ENCODE measurements around the gene C1QTNF9.
"Not testable (repeated sequence)": the region's sequence is repeated elsewhere in the genome, so short reads cannot be mapped to it uniquely, and the experiment has no call there.

Gene C1QTNF9

DNA sequence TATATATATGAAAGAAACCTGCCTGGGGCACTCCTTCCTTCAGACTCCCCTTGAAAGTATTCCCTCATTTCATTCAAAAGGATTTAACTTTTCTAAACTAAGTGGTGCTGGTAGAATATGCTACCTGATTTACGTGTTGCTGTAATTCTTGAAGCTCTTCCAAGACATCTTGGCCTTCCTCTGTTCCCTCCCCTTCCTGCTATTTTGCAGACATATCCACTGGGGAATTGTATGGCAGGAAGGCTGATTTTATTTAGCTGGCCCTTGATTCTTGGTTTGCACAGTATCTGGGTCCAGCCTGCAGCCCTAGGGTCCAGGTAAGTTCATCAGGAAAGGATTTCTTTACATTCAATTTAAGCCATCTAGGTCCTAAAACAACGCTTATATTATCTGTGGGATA lies at the start of gene C1QTNF9:
C1QTNF9 (plus strand) TSS at position 281 of the 400 bp plus-strand sequence. CDS start 6,424 bp downstream, outside the sequence.
- DNase-seq: not testable (repeated sequence)

DNA sequence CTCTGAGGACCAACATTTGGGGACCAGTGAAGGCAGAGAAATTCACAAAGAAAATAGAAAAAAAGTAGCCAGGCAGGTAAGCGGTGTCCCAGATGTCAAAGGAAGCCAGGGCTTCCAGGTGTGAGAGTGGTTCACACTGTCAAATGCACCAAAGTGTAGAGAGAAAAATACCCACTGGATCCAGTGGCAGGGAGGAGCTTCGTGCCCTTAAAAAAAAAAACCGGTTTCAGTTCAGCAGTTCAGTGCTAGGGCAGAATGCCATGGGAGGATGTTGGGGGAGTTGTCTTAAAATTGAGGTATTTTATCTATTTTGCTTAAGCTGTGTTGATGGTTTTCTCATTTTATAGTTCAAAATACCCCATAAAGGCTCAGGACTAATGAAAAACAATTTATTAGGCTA lies 47.8 kb upstream of the C1QTNF9 start:
- no peak for DNase-seq

DNA sequence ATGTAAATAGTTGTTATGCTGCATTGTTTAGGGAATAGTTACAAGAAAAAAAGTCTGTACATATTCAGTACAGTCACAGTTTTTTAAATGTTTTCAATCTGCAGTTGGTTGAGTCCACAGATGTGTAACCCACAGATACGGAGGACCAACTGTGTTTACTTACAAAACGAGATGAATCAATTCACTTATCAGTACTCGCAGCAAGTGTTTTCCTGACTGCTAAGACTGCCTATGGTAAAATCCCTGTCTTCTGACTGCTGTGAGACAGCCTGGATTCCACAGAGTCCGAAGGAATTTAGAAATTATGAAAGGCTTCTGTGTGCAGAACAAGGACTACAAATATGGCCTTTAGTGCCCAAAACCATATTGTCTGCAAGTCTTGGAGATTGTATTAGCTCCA lies 45.7 kb upstream of the C1QTNF9 start:
- no peak for DNase-seq

GRCh38 chr13:24264976-24265375 lies 44.4 kb upstream of the C1QTNF9 start:
- no peak for DNase-seq

DNA sequence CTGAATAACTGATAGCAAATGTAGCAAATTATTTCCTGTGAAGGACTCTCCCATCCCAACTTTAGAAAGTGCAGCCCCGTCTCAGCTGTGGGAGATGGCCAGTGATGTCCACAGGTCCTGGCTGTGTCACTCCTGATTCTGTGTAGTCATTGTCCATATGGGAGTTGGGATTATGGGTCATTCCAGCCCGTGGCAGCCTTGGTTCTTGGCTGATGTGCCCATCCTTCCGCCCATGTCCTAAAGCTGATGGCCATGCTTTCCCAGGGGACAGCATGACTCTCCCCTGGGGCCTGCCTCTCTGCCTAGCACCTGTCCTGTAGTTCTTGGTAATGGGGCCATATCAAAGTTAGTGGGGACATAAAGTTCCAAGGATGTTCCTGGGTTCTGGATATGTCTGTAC lies 43.9 kb upstream of the C1QTNF9 start:
- DNase-seq: no peak

DNA sequence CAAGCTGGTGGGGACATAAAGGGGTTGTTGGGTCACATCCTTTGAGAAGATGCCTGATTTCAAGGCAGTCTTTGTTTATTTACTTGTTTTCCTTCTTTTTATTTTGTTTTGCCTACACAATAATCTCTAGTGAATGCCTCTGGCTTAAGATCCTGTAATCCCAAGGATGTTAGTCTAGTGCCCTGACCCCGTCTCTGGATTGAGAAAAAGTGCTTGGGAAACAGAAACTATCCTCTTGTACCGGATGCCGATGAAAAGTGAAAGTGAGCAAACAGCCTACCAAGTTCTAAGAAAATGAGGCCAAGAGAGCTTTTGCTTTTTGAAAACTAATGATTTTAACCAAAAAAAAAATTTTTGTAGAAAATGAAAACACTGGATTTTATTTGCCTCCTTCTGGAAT lies 42.1 kb upstream of the C1QTNF9 start:
- no peak for DNase-seq

GRCh38 chr13:24267801-24268200 lies 41.6 kb upstream of the C1QTNF9 start:
- DNase-seq: no peak

GRCh38 chr13:24269821-24270220 lies 39.6 kb upstream of the C1QTNF9 start:
- DNase-seq: no peak

DNA sequence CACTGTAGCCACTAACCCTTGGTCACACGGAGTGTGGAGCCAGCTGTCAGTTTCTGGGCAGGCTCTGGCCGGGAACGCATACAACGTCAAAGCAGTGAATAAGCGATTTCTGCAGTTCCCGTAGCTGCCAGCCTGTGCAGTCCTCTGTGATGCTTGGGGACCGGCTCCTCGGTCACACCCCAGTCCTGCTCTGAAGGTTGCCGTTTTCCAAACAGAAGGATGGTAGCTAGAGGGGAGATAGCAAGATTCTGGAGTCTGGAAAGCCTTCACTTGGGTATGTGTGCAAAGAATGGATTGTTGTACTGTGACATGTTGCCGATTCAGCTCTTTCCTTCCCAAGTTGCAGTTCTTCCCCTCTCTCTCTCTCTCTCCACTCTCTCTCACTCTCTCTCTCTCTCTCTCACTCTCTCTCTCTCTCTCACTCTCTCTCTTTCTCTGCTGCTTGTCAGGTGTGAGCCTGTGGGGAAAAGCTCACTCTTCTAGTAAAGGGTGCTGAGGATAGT lies 38.7 kb upstream of the C1QTNF9 start:
- DNase-seq: no peak

DNA sequence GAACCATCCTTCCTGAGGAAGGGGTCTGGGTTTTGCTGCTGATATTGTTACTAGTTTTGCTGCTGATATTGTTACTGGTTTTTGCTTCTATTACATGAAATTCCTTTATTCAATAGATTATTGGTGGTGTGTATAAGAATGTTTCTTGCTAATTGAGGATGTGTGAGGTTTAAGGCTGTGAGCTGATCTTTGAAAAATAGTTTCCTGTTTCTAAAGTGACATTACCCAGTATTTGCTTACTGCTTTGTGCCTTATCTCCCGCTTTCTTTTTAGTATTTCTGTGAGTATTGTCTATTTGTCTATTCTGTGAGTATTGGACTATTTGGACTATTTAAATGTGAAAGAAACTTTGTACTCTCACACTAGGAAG lies 38.2 kb upstream of the C1QTNF9 start:
- no peak for DNase-seq

DNA sequence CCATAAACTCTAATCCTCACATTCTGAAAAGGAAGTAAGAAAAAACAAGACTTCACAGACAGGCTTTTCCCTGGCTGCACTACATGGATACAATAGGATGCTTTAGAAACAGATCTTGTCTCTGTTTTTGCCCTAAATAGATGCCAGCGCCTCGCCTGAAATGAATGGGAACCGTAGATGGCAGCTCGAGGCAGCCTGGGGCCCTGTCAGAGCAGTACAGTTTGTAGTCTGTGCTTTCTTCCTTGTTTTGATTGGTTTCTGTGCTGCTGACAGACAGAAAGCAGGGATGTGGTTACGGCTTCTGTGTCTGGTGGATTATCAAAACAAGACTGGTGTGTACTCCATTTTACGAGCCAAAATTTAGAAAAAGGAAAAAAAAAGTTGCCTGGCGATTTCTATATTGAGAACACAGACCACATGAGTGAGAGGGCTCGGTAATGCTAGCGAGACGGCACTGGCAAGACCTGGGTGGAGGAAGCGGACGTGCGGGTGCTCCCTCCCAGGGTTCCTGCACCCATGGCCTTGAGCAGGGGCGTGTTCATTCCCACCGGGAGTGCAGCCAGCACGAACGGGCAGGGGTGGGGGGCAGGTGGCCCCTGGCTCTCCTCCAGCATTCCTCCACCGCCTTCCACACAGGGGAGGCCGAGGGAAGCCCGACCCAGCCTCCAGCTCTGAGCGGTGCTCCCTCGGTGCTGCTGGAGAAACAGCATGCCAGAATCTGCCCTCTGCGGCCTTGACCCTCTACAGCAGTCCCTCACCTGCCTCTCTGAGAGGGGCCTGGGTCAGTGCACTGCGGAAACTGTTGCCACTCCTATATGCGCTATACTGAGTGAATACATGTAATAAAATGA lies 37.6 kb upstream of the C1QTNF9 start:
- DNase-seq: no peak

- no peak for DNase-seq
Measured at GRCh38 chr13:24272452-24273161, 36.8 kb upstream of the C1QTNF9 start.

- no peak for DNase-seq
Measured at GRCh38 chr13:24273926-24274325, 35.5 kb upstream of the C1QTNF9 start.

- DNase-seq: no peak
Measured at GRCh38 chr13:24274452-24275021, 34.8 kb upstream of the C1QTNF9 start.

DNA sequence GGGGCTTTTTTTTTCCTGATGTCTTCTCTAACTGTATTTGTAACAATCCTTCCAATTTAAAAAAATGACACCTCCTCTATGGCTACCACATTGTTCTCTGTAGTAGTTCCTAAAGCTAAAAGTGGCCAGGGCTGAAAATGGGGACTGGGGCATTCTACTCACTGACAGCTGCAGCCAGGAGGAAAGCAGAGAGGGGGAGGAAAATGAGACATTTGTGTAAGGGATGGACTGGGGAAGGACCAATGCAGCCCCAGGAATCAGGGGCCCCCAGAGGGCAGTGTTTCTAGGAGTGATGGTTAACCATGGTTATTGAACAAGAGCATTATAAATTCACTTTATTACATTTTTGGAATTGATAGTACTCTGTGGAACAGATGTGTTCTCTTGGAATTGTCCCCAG lies 34.3 kb upstream of the C1QTNF9 start:
- DNase-seq: no peak

DNA sequence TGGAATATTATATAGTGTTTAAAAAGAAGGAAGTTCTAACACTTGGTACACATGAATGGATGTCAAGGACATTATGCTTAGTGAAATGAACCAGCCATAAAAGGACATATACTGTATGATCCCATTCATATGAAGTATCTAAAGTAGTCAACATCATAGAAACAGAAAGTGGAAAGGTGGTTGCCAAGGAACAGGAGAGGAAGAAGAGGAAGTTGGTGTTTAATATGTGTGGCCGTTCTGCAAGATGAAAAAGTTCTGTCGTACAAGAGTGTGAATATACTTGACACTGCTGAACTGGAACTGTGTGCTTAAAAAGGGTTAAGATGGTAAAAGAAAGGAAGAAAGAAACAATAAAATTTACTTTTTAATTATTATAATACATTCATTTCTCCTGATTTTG lies 33.1 kb upstream of the C1QTNF9 start:
- no peak for DNase-seq

DNA sequence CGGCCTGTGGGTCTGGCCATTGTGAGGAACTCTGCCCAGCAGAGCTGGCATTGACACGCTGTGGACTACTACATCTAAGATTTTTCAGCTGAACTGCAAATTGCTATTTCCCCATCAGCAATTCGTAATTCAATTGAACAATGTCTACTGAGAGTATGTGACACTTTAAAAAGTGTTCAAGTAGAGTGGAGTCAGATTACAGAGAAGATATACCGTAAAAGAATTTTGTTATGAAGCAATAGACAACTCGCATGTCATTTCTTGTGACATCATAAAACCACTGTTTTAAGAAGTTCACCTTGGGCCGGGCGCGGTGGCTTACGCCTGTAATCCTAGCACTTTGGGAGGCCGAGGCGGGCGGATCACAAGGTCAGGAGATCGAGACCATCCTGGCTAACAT lies 32.5 kb upstream of the C1QTNF9 start:
- DNase-seq: no peak

- DNase-seq: no peak
Measured at GRCh38 chr13:24277761-24278160, 31.6 kb upstream of the C1QTNF9 start.

- DNase-seq: no peak
Measured at GRCh38 chr13:24279327-24280110, 29.9 kb upstream of the C1QTNF9 start.

DNA sequence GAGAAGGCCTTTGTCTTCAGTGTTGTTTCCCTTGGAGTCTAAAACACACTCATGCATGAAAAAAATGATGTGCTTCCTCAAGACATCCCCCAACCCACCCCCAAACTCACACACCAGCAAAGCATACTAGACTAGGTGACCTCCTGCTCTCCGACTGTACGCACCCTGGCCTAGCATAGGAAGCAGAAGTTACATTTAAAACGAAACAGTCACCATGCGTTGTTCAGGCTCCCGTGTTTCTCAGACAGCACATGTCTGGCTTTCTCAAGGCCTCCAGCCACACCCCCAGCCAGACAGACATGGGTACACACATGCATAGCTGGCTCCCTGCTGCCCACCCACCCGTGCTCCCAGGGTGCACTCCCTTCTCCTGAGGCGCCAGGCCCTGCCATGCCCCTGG lies 28.7 kb upstream of the C1QTNF9 start:
- no peak for DNase-seq

DNA sequence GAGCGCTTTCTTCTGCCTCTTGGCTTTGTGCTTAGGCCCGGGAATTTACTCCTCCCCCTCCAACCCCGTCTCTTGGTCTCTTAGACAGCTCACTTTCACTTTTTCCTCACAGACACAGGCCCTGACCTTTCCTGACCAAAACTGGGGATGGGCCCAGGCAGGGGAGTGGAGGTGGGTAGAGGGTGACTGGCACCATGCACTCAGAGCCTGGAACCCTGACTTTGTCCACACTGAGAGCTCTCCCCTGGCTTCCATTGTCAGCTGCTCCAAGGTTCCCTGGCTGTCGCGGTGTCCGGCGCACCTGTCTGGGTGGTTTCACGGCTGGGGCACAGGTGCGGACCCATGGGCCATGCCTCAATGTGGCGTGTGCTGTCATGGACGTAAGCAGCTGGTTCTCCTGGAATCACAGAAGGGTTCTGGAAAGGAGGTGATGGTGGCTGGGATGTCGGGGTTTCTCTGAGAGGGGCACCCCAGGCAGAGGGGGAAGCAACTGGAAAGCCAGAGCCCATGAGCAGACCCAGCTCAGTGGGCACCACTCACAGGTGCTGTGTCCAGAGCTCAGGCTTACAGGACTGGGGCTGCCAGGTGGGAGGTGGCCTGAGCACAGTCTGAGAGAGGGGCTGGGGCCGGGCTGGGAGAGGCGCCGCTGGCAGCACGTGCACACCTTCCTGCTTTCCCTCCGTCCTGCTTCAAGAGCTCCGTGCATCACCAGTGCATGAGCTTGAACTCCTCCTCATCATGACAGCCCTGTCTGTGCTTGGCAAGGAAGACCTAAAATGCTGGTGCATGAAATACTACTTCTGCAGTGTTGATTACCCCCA lies 28.0 kb upstream of the C1QTNF9 start:
- peak; percentile 76 for DNase-seq

- peak; percentile 87 for DNase-seq
Measured at GRCh38 chr13:24282256-24282655, 27.1 kb upstream of the C1QTNF9 start.
